Renal pelvis (tissue), 4 donors: ENCODE results near the gene CNGA4. TPM values are rescaled to one million over a fixed set of nuclear protein-coding genes. Genes with fewer than 3 reads are reported as not detected.
"Not testable (repeated sequence)": the region's sequence is repeated elsewhere in the genome, so short reads cannot be mapped to it uniquely, and the experiment has no call there.

Experiments
- DNase-seq: peaks from one replicate; pipeline ENCODE4 v3.0.0-alpha.2; 2013
- polyA plus RNA-seq, 3 donors: library from polyadenylated mRNA; unstranded; fragments of 120-200 nt; gene quantifications; one replicate each; pipeline ENCODE4 v1.2.1, GENCODE V29; 2013; ENCODE audit not compliant: insufficient read length in 3 of 3

The CNGA4 gene
- polyA plus RNA-seq, 3 donors, result 0.23 to 0.82 (median 0.44) TPM

GRCh38 chr11:6260207-6260726, 21.4 kb downstream of the CNGA4 start:
- DNase-seq, result no peak

DNA sequence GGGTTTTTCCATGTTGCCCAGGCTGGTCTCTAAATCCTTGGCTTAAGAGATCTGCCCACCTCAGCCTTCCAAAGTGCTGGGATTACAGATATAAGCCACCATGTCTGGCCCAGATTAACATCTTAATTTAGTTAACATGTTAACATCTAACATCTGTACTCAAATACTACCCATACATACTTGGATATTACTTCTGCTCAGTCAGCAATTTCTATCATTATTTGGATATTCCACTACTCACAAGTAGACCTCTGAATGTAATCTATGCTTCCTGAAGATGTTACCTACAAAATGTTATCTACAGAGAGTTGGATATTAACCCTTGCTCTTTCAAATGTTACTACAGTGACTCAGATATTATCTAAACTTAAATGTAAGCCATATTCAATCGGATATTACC, 24.8 kb downstream of the CNGA4 start:
- DNase-seq, result no peak

- no peak for DNase-seq
These were observed 29.9 kb downstream of the CNGA4 start for GRCh38 chr11:6268820-6269219.

DNA sequence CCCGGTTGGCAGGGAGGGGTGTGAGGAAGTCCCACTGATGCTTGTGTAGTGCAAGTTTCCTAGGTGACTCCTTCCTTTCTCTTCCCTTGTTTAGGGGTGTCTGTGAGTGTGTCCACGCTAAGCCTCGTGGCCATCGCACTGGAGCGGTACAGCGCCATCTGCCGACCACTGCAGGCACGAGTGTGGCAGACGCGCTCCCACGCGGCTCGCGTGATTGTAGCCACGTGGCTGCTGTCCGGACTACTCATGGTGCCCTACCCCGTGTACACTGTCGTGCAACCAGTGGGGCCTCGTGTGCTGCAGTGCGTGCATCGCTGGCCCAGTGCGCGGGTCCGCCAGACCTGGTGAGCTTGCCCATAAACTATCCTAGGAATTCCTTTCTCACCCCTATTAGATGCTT, 31.1 kb downstream of the CNGA4 start:
- DNase-seq, result no peak

DNA sequence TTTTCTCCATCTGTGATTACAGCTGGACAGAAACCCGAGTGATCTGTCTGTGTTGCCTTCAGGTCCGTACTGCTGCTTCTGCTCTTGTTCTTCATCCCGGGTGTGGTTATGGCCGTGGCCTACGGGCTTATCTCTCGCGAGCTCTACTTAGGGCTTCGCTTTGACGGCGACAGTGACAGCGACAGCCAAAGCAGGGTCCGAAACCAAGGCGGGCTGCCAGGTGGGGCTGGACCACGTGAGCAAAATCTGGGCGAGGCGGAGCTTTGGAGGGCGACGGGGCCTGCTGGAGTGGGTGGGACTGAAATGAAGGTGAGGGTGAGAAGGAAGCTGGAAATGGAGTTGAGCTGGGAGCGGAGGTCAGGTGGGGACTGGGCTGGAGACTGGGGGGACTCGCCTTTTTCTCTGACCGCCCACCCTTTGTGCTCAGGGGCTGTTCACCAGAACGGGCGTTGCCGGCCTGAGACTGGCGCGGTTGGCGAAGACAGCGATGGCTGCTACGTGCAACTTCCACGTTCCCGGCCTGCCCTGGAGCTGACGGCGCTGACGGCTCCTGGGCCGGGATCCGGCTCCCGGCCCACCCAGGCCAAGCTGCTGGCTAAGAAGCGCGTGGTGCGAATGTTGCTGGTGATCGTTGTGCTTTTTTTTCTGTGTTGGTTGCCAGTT, 31.8 kb downstream of the CNGA4 start:
- no peak for DNase-seq

DNA sequence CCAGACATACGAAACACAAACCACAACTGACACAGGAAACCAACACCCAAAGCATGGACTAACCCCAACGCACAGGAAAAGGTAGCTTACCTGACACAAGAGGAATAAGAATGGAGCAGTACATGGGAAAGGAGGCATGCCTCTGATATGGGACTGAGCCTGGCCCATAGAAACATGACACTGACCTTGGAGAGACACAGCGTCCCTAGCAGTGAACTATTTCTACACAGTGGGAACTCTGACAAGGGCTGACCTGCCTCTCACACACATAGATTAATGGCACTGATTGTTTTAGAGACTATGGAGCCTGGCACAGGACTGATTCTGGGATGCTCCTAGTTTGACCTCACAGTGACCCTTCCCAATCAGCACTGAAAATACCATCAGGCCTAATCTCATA, 32.7 kb downstream of the CNGA4 start:
- no peak for DNase-seq

DNA sequence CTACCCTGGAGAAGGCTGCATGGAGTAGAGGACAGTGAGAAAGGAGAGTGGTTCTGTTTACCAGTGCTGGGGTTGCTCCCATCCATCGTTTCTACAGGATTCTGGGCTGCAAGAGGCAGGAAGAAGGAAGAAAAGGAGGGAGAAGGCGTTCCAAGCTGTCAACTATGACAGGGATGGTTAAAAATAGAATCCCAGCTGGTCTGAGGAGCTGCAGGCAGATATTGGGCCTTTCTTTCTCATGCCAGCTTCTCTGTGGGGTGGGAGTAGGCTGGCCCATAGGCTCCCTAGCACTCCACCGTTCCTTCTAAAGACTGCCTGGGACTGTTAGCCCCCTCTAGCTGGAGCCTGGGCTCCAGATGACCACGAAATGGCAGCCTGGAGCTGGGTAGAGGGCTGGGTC, 34.3 kb downstream of the CNGA4 start:
- DNase-seq, result no peak

- DNase-seq, result not testable (repeated sequence)
These were observed 41.9 kb downstream of the CNGA4 start for GRCh38 chr11:6280809-6281208.

GRCh38 chr11:6283453-6284023, 44.6 kb downstream of the CNGA4 start:
- DNase-seq, result no peak

GRCh38 chr11:6284250-6284649, 45.4 kb downstream of the CNGA4 start:
- no peak for DNase-seq

- DNase-seq, result no peak
These were observed 46.1 kb downstream of the CNGA4 start for GRCh38 chr11:6285019-6285418.

Other genes with a start within 250 kb of the CNGA4 start
- under 1 TPM; 0.04 to 0.12 (median 0.06) TPM for gene OR56A4, start 232.1 kb upstream of the CNGA4 start, polyA plus RNA-seq
- gene OR56A1, start 208.3 kb upstream of the CNGA4 start, polyA plus RNA-seq, result not detected
- under 1 TPM in 2 of 3 donors, not detected in 1; 0.11 to 0.19 TPM for gene OR56B4, start 131.4 kb upstream of the CNGA4 start, polyA plus RNA-seq
- gene OR52B2, start 68.8 kb upstream of the CNGA4 start, polyA plus RNA-seq, result not detected
- gene OR52W1, start 39.9 kb upstream of the CNGA4 start, polyA plus RNA-seq, result under 1 TPM; 0.13 to 0.40 (median 0.26) TPM
- 1 to 10 TPM; 1.1 to 3.5 (median 2.5) TPM for gene C11orf42, start 33.5 kb upstream of the CNGA4 start, polyA plus RNA-seq
- 10 to 100 TPM; 58.8 to 89.9 (median 72.2) TPM for gene FHIP1B, start 4.5 kb upstream of the CNGA4 start, polyA plus RNA-seq
- under 1 TPM; 0.43 to 0.77 (median 0.68) TPM for gene CCKBR, start 20.7 kb downstream of the CNGA4 start, polyA plus RNA-seq
- 10 to 100 TPM; 16.1 to 22.2 (median 20.9) TPM for gene CAVIN3, start 81.4 kb downstream of the CNGA4 start, polyA plus RNA-seq
- 10 to 100 TPM; 34.0 to 38.1 (median 35.5) TPM for gene SMPD1, start 151.4 kb downstream of the CNGA4 start, polyA plus RNA-seq
- gene APBB1, start 180.0 kb downstream of the CNGA4 start, polyA plus RNA-seq, result 10 to 100 TPM; 62.7 to 65.3 (median 63.1) TPM
- 1 to 10 TPM; 3.1 to 6.6 (median 6.4) TPM for gene HPX, start 201.9 kb downstream of the CNGA4 start, polyA plus RNA-seq
- 10 to 100 TPM; 24.8 to 32.2 (median 28.3) TPM for gene TRIM3, start 234.9 kb downstream of the CNGA4 start, polyA plus RNA-seq
- gene ARFIP2, start 242.2 kb downstream of the CNGA4 start, polyA plus RNA-seq, result 10 to 100 TPM; 71.9 to 80.8 (median 77.5) TPM
- gene TIMM10B, start 242.4 kb downstream of the CNGA4 start, polyA plus RNA-seq, result 10 to 100 TPM; 36.4 to 43.8 (median 37.9) TPM